ENCODE data around the gene CASQ1.

GRCh38 chr1:160219062-160219929 lies 28.9 kb downstream of the CASQ1 start:
- peak; percentile 12 to 50 (median 33) for TF ChIP-seq CTCF (IDR thresholded peaks at IDR 0.05)
- no peak for TF ChIP-seq EP300 (IDR thresholded peaks at IDR 0.05)
- no peak for TF ChIP-seq POLR2A (IDR thresholded peaks at IDR 0.05)

All from ovary (tissue), 3 donors.